NCI-H146 (cell line): ENCODE data around the gene CSNK2A1.
"Not testable (repeated sequence)": the region's sequence is repeated elsewhere in the genome, so short reads cannot be mapped to it uniquely, and the experiment has no call there.

Source experiments
- DNase-seq: peaks from one replicate; lab custom pipeline; 2025; lab: John Stamatoyannopoulos, UW

Gene CSNK2A1

GRCh38 chr20:454951-455350, 88.6 kb downstream of the CSNK2A1 start:
- DNase-seq, result no peak

GRCh38 chr20:452021-452420, 91.6 kb downstream of the CSNK2A1 start:
- DNase-seq, result not testable (repeated sequence)

GRCh38 chr20:445514-446336, 97.9 kb downstream of the CSNK2A1 start:
- no peak for DNase-seq

- no peak for DNase-seq
Observed at GRCh38 chr20:444862-445426, 98.6 kb downstream of the CSNK2A1 start.

GRCh38 chr20:444117-444516, 99.5 kb downstream of the CSNK2A1 start:
- no peak for DNase-seq

- no peak for DNase-seq
Observed at GRCh38 chr20:443223-443775, 100.3 kb downstream of the CSNK2A1 start.

GRCh38 chr20:440636-441035, 103.0 kb downstream of the CSNK2A1 start:
- no peak for DNase-seq

- DNase-seq, result no peak
Observed at GRCh38 chr20:440148-440547, 103.4 kb downstream of the CSNK2A1 start.

- DNase-seq, result no peak
Observed at GRCh38 chr20:438571-439469, 104.8 kb downstream of the CSNK2A1 start.

- no peak for DNase-seq
Observed at GRCh38 chr20:437787-438486, 105.7 kb downstream of the CSNK2A1 start.

GRCh38 chr20:436476-436875, 107.1 kb downstream of the CSNK2A1 start:
- no peak for DNase-seq

GRCh38 chr20:435558-435957, 108.0 kb downstream of the CSNK2A1 start:
- no peak for DNase-seq

- no peak for DNase-seq
Observed at GRCh38 chr20:434661-435419, 108.8 kb downstream of the CSNK2A1 start.

GRCh38 chr20:434221-434620, 109.4 kb downstream of the CSNK2A1 start:
- DNase-seq, result no peak

- no peak for DNase-seq
Observed at GRCh38 chr20:433300-433975, 110.2 kb downstream of the CSNK2A1 start.

- no peak for DNase-seq
Observed at GRCh38 chr20:432677-433299, 110.8 kb downstream of the CSNK2A1 start.

GRCh38 chr20:432208-432607, 111.4 kb downstream of the CSNK2A1 start:
- no peak for DNase-seq

- DNase-seq, result peak; percentile 69
Observed at GRCh38 chr20:431012-431904, 112.3 kb downstream of the CSNK2A1 start.
